ENCODE results near the gene SCP2D1.
"Not testable (repeated sequence)": the region's sequence is repeated elsewhere in the genome, so short reads cannot be mapped to it uniquely, and the experiment has no call there.

The SCP2D1 gene

GRCh38 chr20:18813483-18813882 lies at the start of gene SCP2D1:
TSS of gene SCP2D1 (plus strand) at chr20:18813783. CDS start at chr20:18813816, 33 bp downstream.
- no peak for DNase-seq

GRCh38 chr20:18767676-18768075 lies 45.9 kb upstream of the SCP2D1 start:
- no peak for DNase-seq

GRCh38 chr20:18773566-18773965 lies 40.0 kb upstream of the SCP2D1 start:
- no peak for DNase-seq

GRCh38 chr20:18774207-18774606 lies 39.4 kb upstream of the SCP2D1 start:
- DNase-seq = no peak

- DNase-seq = no peak
Measured at GRCh38 chr20:18775633-18776032, 38.0 kb upstream of the SCP2D1 start.

- DNase-seq = no peak
Measured at GRCh38 chr20:18778690-18779392, 34.7 kb upstream of the SCP2D1 start.

GRCh38 chr20:18780385-18781130 lies 33.0 kb upstream of the SCP2D1 start:
- DNase-seq = no peak

GRCh38 chr20:18781509-18781908 lies 32.1 kb upstream of the SCP2D1 start:
- DNase-seq = no peak

- no peak for DNase-seq
Measured at GRCh38 chr20:18783385-18783959, 30.1 kb upstream of the SCP2D1 start.

GRCh38 chr20:18787046-18787445 lies 26.5 kb upstream of the SCP2D1 start:
- not testable (repeated sequence) for DNase-seq

- no peak for DNase-seq
Measured at GRCh38 chr20:18788021-18788420, 25.6 kb upstream of the SCP2D1 start.

GRCh38 chr20:18790787-18791186 lies 22.8 kb upstream of the SCP2D1 start:
- no peak for DNase-seq

GRCh38 chr20:18793625-18794427 lies 19.8 kb upstream of the SCP2D1 start:
- peak; percentile 98 for DNase-seq

- DNase-seq = no peak
Measured at GRCh38 chr20:18794428-18794787, 19.2 kb upstream of the SCP2D1 start.

- no peak for DNase-seq
Measured at GRCh38 chr20:18795366-18795765, 18.2 kb upstream of the SCP2D1 start.

GRCh38 chr20:18796282-18796833 lies 17.2 kb upstream of the SCP2D1 start:
- DNase-seq = no peak

- DNase-seq = no peak
Measured at GRCh38 chr20:18801516-18801915, 12.1 kb upstream of the SCP2D1 start.

GRCh38 chr20:18802012-18802634 lies 11.5 kb upstream of the SCP2D1 start:
- no peak for DNase-seq

- no peak for DNase-seq
Measured at GRCh38 chr20:18805881-18806280, 7.7 kb upstream of the SCP2D1 start.

GRCh38 chr20:18808712-18809111 lies 4.9 kb upstream of the SCP2D1 start:
- DNase-seq = no peak

GRCh38 chr20:18811186-18811585 lies 2.4 kb upstream of the SCP2D1 start:
- DNase-seq = no peak

GRCh38 chr20:18811904-18812303 lies 1.7 kb upstream of the SCP2D1 start:
- no peak for DNase-seq

Measured in NCI-H345 (cell line).